Measurements from ENCODE around the gene SLC17A1.

The SLC17A1 gene

DNA sequence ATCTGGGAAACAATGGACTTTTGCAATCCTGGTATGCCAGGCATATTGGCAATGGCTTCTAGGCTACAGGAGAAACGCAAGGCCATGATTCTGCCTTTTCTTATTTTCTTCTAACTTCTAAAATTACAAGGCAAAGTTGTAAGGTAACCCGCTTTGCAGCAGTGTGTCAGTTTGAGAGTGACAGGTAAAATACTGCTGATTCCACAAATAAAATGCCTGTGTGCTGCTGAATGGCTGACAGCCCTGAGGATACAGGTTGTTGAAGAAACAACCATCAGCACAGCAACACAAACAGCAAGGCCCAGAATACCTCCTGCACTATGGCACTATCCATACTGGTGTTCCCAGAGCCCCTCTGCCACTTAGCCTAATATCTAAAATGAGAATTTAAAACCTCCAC is 37.1 kb downstream of the SLC17A1 start:
- Histone ChIP-seq H3K36me3 (no peaks in the 10 kb centered on the region), H3K9me3 (no peaks in the 10 kb centered on the region), H3K4me1 (no peaks in the 10 kb centered on the region), H3K4me3 (ENCODE audit: low read depth, low read length) (no peak overlapping the region), H3K27me3 (no peaks in the 10 kb centered on the region)
- no peak for TF ChIP-seq CTCF (IDR thresholded peaks at IDR 0.05; ENCODE audit: low read depth, low read length)
- no peak for DNase-seq

- no peaks in the 10 kb centered on the region for H3K27me3 ChIP-seq
- no peak for TF ChIP-seq CTCF (IDR thresholded peaks at IDR 0.05; ENCODE audit: low read depth, low read length)
- no peaks in the 10 kb centered on the region for H3K36me3 ChIP-seq
- no peaks in the 10 kb centered on the region for H3K9me3 ChIP-seq
- DNase-seq: no peak
- H3K4me1 ChIP-seq: no peaks in the 10 kb centered on the region
- no peak overlapping the region for H3K4me3 ChIP-seq (ENCODE audit: low read depth, low read length)
Measured at GRCh38 chr6:25793970-25794369, 37.9 kb downstream of the SLC17A1 start.

DNA sequence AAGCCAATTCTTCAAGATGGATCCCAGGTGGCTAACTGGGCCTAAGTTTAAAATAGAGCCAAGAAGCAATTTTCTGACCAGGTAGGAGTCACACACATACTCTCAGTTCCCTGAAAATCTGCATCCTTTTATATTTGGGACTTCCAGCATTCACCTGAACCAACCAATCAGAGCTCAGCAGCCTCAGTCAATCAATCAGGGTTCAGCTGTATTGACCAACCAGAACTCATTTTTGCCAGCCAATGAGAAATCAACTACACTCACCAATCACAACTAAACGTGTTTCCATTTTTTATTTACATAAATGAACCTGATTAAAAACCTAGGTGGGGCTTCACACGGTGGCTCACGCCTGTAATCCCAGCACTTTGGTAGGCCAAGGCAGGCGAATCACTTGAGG is 39.8 kb downstream of the SLC17A1 start:
- no peaks in the 10 kb centered on the region for H3K27me3 ChIP-seq
- H3K36me3 ChIP-seq: no peaks in the 10 kb centered on the region
- no peaks in the 10 kb centered on the region for H3K4me1 ChIP-seq
- no peak for DNase-seq
- no peak overlapping the region for H3K4me3 ChIP-seq (ENCODE audit: low read depth, low read length)
- TF ChIP-seq CTCF (IDR thresholded peaks at IDR 0.05; ENCODE audit: low read depth, low read length): no peak
- H3K9me3 ChIP-seq: no peaks in the 10 kb centered on the region

DNA sequence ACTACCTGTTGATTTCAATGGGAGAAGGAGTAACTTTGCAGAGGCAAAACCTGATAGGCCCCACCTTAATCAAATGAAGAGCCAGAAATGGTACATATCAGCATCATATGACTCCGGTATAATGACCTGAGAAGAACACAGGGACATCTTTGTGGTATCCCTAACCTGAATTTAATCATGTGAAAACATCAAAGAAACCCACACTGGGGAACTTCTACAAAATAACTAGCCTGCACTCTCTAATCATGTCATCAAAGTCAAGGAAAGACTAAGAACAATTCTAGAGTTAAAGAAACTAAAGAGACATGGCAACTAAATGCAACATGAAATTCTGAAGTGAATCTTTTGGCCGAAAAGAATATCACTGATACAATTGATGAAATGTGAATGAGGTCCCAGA is 42.4 kb downstream of the SLC17A1 start:
- Histone ChIP-seq H3K36me3 (no peaks in the 10 kb centered on the region), H3K27me3 (no peaks in the 10 kb centered on the region), H3K4me1 (no peaks in the 10 kb centered on the region), H3K4me3 (ENCODE audit: low read depth, low read length) (no peak overlapping the region), H3K9me3 (no peaks in the 10 kb centered on the region)
- no peak for TF ChIP-seq CTCF (IDR thresholded peaks at IDR 0.05; ENCODE audit: low read depth, low read length)
- no peak for DNase-seq

DNA sequence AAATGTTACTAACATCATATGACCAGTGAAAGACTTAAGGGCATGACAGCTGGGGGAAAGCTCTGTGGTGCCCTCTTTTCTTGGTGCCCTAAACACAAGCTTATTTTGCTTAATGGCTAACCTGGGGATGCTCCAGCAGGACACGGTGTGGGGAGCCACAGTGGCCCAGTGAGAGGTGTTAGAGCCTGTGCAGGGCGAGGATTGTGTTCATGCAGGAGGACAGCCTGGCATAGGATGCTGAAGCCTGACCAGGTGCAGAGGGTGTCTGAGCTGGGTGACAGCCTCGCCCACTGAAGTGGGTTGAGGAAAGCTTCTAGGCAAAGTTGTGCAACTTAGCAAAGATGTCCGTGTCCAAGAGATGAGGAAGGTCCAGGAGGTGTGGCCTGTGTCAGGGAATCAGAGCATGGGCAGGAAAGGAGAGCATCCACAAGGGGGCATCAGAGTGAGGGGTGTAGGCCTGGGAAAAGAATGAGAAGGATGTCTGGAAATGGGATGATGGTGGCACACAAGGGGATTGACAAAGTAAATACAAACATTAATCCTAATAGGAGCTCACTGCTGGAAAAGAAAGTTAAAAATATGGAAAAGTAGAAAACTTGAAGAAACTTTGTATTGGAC is 43.4 kb downstream of the SLC17A1 start:
- H3K4me1 ChIP-seq: no peaks in the 10 kb centered on the region
- no peaks in the 10 kb centered on the region for H3K9me3 ChIP-seq
- no peak overlapping the region for H3K4me3 ChIP-seq (ENCODE audit: low read depth, low read length)
- peak; percentile 86 for TF ChIP-seq CTCF (IDR thresholded peaks at IDR 0.05; ENCODE audit: low read depth, low read length)
- peak; percentile 76 for DNase-seq
- no peaks in the 10 kb centered on the region for H3K36me3 ChIP-seq
- H3K27me3 ChIP-seq: no peaks in the 10 kb centered on the region

DNA sequence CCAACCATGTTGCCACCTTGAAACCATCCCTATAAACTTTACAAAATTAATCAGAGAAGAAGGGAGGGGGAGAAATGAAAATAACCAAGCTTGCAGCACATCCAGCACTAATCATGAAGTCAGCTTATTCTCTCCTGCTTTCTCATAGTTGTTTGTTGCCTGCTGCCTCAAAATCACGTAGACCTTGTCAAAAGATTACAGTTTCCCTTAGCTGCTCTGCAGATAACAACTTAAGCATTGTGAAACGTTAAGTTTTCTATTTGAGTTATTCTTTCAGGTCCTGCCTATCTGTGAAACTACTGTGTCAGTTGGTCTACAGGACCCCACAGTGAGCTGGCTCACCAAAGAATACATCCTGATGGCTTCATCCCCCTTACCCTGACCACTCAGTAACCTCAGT is 44.4 kb downstream of the SLC17A1 start:
- H3K4me1 ChIP-seq: no peaks in the 10 kb centered on the region
- no peak for TF ChIP-seq CTCF (IDR thresholded peaks at IDR 0.05; ENCODE audit: low read depth, low read length)
- H3K9me3 ChIP-seq: no peaks in the 10 kb centered on the region
- no peak for DNase-seq
- no peak overlapping the region for H3K4me3 ChIP-seq (ENCODE audit: low read depth, low read length)
- no peaks in the 10 kb centered on the region for H3K36me3 ChIP-seq
- no peaks in the 10 kb centered on the region for H3K27me3 ChIP-seq

Measured in BE2C (cell line).